HL-60 (cell line): Measurements from ENCODE around the gene COL13A1.

ENCODE experiments used
- GABPA ChIP-seq: IDR thresholded peaks from 2 replicates; pipeline ENCODE4 v1.6.1; 2012; ENCODE audit warnings: low read depth
- POLR2AphosphoS5 ChIP-seq: IDR thresholded peaks from 2 replicates; pipeline ENCODE4 v1.6.1; 2012; ENCODE audit warnings: low read depth
- TF ChIP-seq, protein P1 (sequence below): IDR thresholded peaks from one replicate; pipeline ENCODE4 v1.5.1; 2011; ENCODE audit warnings: low read length, control low read depth, inconsistent platforms; ENCODE audit not compliant: insufficient read depth
- TF ChIP-seq, protein P2 (sequence below): IDR thresholded peaks from 2 replicates; pipeline ENCODE4 v1.6.1; 2012; ENCODE audit warnings: low read depth; ENCODE audit not compliant: insufficient replicate concordance

DNA sequence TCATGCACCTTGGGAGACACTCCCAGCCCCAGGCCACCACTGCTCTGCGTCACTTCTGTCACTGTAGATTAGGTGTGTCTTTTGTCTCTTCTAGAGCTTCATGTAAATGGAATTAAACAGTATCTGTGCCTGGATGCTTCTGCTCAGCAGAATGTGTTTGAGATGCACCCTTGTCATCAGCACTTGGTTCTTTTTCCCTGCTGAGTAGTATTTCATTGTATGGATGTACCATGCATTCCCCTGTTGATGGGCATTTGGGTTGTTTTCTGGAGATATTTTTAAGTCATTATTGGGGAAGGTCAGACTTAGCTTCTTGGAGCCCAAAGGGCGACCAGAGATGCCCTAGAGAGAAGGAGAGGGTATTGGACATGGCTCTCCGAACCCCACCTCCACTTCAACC, 126.6 kb downstream of the COL13A1 start:
- TF ChIP-seq, protein P1, sequence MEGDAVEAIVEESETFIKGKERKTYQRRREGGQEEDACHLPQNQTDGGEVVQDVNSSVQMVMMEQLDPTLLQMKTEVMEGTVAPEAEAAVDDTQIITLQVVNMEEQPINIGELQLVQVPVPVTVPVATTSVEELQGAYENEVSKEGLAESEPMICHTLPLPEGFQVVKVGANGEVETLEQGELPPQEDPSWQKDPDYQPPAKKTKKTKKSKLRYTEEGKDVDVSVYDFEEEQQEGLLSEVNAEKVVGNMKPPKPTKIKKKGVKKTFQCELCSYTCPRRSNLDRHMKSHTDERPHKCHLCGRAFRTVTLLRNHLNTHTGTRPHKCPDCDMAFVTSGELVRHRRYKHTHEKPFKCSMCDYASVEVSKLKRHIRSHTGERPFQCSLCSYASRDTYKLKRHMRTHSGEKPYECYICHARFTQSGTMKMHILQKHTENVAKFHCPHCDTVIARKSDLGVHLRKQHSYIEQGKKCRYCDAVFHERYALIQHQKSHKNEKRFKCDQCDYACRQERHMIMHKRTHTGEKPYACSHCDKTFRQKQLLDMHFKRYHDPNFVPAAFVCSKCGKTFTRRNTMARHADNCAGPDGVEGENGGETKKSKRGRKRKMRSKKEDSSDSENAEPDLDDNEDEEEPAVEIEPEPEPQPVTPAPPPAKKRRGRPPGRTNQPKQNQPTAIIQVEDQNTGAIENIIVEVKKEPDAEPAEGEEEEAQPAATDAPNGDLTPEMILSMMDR, result no peak
- TF ChIP-seq GABPA, result no peak
- TF ChIP-seq, protein P2, sequence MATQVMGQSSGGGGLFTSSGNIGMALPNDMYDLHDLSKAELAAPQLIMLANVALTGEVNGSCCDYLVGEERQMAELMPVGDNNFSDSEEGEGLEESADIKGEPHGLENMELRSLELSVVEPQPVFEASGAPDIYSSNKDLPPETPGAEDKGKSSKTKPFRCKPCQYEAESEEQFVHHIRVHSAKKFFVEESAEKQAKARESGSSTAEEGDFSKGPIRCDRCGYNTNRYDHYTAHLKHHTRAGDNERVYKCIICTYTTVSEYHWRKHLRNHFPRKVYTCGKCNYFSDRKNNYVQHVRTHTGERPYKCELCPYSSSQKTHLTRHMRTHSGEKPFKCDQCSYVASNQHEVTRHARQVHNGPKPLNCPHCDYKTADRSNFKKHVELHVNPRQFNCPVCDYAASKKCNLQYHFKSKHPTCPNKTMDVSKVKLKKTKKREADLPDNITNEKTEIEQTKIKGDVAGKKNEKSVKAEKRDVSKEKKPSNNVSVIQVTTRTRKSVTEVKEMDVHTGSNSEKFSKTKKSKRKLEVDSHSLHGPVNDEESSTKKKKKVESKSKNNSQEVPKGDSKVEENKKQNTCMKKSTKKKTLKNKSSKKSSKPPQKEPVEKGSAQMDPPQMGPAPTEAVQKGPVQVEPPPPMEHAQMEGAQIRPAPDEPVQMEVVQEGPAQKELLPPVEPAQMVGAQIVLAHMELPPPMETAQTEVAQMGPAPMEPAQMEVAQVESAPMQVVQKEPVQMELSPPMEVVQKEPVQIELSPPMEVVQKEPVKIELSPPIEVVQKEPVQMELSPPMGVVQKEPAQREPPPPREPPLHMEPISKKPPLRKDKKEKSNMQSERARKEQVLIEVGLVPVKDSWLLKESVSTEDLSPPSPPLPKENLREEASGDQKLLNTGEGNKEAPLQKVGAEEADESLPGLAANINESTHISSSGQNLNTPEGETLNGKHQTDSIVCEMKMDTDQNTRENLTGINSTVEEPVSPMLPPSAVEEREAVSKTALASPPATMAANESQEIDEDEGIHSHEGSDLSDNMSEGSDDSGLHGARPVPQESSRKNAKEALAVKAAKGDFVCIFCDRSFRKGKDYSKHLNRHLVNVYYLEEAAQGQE, result no peak
- TF ChIP-seq POLR2AphosphoS5, result no peak
